ENCODE results near the gene WDR37.

The WDR37 gene

GRCh38 chr10:1074052-1074747, 18.0 kb downstream of the WDR37 start:
- peak; percentile 54 for DNase-seq (ENCODE audit: low spot score)

DNA sequence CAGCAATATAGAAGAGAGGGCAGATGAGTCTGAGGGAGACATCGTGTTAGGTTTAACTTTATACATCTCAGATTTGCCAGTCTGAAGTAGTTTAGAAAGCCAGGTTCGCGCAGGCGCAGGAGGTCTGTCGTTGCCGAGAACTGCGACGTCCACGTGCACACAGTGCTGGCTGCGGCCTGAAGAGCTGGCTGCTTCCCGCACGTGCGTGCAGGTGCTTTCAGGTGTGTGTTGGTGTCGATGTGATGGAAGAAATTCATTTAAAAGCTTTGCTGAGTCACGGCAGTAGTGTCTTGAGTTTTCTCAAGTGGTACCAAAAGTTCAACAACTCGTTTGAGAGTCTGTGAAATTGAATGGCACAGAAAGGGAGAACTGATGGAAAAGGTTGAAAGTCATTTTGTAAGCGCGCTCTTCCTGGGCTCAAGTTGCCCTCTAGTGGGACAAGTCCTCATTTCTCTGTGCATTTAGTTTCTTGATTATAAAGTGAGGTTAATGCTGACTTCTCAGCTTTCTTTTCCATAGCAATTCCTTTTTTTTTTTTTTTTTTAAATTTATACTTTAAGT, 18.6 kb downstream of the WDR37 start:
- peak; percentile 38 for DNase-seq (ENCODE audit: low spot score)

DNA sequence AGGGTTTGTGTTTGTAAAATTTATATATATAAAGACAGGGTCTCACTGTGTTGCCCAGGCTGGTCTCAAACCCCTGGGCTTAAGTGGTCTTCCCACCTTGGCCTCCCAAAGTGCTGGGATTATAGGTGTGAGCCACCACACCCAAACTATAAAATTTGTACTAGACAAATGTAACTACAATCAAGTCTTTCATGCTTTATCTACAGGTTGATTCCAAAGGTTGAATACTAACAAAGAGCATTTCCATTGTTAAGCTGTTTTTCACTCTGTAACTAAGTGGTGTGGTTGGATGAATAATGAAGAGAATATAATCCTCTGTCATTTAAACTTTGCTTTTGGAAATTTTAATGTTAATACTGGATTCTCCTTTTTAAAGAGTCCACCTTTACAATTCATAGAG, 22.5 kb downstream of the WDR37 start:
- no peak for DNase-seq (ENCODE audit: low spot score)

DNA sequence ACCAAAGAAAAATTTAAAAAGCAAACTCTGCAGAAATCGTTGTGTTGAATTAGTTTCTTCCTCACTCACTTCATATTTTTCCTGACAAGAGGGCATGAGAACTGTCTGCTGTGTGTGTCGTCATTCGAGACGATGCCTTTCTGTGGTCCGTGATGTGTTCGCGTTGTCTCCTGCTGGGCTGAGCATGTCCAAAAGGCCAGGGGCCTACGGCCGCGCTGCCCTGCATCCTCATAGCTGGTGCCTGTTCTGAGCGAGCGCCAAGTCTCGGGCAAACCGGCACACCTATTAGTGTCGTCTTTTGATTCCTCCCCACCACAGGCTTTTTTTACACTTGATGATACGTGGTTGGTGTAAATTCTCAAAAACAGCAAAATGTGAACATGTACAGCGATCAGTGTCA, 27.4 kb downstream of the WDR37 start:
- DNase-seq (ENCODE audit: low spot score): no peak

GRCh38 chr10:1084011-1084950, 28.1 kb downstream of the WDR37 start:
- DNase-seq (ENCODE audit: low spot score): no peak

GRCh38 chr10:1085258-1085657, 29.1 kb downstream of the WDR37 start:
- no peak for DNase-seq (ENCODE audit: low spot score)

- no peak for DNase-seq (ENCODE audit: low spot score)
These were observed 30.6 kb downstream of the WDR37 start for GRCh38 chr10:1086787-1087186.

- DNase-seq (ENCODE audit: low spot score): no peak
These were observed 33.0 kb downstream of the WDR37 start for GRCh38 chr10:1089017-1089689.

GRCh38 chr10:1090696-1091095, 34.5 kb downstream of the WDR37 start:
- DNase-seq (ENCODE audit: low spot score): no peak

- DNase-seq (ENCODE audit: low spot score): no peak
These were observed 37.5 kb downstream of the WDR37 start for GRCh38 chr10:1093696-1094095.

- DNase-seq (ENCODE audit: low spot score): no peak
These were observed 38.2 kb downstream of the WDR37 start for GRCh38 chr10:1094112-1095057.

DNA sequence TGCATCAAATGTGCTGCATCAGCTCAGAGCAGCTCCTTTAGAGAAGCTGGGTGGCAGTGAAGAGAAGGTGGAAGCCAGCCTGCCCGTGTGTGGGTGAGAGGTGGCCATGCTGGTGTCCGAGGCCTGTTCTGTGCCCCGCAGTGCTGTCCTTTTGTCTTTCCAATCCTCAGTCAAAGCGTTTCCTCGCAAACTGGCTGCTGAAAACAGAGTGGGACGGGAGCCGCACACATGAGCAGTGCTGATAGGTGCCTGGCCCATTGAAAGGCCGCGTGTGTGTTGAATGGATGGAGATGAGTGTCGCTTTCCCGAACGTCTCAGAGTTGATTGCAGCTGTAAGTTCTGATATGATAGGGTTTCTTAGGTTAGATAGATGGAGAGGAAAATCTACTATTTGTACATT, 39.3 kb downstream of the WDR37 start:
- no peak for DNase-seq (ENCODE audit: low spot score)

DNA sequence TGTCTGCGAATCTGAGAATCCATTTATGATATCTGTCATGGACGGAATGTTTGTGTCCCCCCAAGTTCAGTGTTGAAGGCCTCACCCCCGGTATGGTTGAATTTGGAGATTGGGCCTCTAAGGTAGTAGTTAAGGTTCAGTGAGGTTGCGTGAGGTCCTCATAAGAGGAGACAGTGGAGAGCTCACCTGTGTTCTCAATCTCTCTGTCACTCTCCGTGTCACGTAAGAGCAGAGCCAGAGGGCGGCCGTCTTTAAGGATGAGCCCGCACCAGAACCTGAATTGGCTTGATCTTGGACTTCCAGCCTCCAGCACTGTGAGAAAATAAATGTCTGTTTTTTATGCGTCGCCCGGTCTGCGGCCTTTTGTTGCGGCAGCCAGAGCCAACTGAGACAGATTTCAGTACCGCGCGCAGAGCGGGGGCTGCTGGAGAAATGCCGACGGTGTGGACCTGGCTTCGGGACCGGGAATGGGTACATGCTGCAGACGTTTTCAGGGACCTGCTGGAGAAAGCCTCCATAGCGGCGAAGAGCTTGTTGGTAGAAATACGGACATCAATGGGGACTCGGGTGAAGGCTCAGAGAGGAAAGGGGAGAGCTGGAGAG, 40.2 kb downstream of the WDR37 start:
- no peak for DNase-seq (ENCODE audit: low spot score)

DNA sequence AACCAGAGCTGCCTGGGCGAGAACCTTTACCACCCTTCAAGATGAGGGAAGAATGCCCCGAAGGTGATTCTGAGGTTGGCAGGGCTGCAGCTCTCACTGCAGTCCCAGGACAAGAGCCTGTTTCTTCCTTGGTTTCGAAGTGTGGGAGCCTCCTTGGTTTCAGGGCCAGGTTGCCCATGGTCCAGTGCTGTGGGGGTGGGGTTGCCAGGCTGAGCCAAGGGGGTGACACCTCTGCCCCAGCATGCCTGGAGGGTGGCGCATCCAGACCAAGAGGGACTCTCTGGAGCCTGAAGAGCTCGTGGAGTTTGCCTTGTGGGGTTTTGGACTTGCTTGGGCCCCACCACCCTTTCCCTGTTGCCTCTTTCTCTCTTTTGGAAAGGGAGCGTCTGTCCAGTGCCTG, 41.3 kb downstream of the WDR37 start:
- no peak for DNase-seq (ENCODE audit: low spot score)

- no peak for DNase-seq (ENCODE audit: low spot score)
These were observed 44.0 kb downstream of the WDR37 start for GRCh38 chr10:1100143-1100542.

DNA sequence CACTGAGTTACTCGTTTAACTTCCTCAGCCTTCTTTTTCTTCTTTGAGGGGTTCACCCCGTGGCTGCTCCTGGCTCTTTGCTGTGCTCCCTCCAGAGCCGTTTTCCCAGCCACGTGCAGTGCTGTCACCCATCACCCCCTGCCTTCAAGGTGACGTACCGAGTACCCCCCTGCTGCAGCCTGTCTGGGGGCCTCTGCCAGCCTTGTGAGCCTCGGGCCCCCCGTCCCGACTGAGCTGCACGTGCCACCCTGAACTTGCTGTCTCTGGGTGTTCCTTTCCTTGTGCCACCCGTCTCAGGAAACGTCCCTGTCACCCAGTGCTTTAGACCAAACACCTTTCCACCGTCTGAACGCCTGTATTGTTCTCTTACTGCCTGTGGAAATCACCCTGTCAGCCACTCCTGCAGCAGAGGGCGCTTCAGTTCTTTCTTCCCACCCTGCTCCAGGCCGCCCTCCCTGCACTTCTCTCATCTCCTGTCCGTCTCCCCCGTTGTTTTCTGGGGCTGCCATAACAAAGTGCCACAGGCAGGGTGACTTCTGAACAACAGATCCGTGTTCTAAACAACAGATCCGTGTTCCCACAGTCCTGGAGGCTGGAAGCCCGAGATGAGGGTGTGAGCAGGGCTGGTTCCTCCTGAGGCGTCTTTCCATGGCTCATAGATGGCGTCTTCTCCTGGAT, 44.6 kb downstream of the WDR37 start:
- no peak for DNase-seq (ENCODE audit: low spot score)

DNA sequence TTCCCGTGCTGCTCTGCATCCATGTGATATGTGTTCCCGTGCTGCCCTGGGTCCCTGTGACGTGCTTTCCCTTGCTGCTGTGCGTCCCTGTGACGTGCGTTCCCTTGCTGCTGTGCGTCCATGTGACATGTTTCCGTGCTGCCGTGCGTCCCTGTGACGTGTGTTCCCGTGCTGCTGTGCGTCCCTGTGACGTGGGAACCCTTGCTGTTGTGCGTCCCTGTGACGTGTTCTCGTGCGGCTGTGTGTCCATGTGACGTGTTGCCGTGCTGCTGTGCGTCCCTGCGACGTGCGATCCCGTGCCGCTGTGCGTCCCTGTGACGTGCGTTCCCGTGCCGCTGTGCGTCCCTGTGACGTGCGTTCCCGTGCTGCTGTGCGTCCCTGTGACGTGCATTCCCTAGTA, 45.8 kb downstream of the WDR37 start:
- no peak for DNase-seq (ENCODE audit: low spot score)

GRCh38 chr10:1102416-1102815, 46.2 kb downstream of the WDR37 start:
- no peak for DNase-seq (ENCODE audit: low spot score)

DNA sequence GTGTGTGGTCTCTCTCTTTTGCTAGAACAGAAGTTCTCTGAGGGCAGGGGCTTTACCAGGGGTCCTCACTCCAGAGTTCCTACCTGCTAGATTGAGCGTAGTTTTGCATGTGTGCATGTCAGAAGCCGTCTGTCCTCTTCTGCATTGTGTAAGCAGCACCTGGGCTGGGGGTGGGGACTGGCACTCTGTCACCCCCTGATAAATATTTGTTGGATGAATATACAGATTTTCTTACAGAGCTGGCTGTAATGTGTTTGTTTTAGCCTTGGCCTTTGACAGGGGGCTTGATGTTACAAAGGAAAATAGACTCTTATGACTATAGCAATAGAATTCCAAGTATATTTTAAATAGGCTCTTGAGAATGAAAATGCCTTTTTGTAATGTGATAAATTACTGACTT, 46.6 kb downstream of the WDR37 start:
- DNase-seq (ENCODE audit: low spot score): no peak

GRCh38 chr10:1103551-1103950, 47.4 kb downstream of the WDR37 start:
- DNase-seq (ENCODE audit: low spot score): no peak
